Aorta (tissue), 5 donors: Measurements from ENCODE around the gene EXPH5. TPM values are rescaled to one million over a fixed set of nuclear protein-coding genes. Genes with fewer than 3 reads are reported as not detected.

ENCODE experiments used
- ATAC-seq: fragments of 200-7000 bp; cut with Tn5 transposase; one replicate; pipeline ENCODE4 v1.9.1; 2022; ENCODE audit warnings: moderate library complexity; ENCODE audit not compliant: low FRiP score
- DNase-seq, 2 donors: peaks; one replicate each; pipeline ENCODE4 v3.0.0-alpha.2; 2020
- H3K27ac ChIP-seq, 2 donors: one replicate each; pipeline ENCODE4 v1.5.1; 2013; ENCODE audit warnings: low read length in 2 of 2, mild to moderate bottlenecking in 2 of 2, moderate library complexity in 2 of 2, control low read depth in 1 of 2, inconsistent platforms in 1 of 2, low read depth in 1 of 2
- H3K27me3 ChIP-seq, 2 donors: one replicate each; pipeline ENCODE4 v1.6.1; 2013; ENCODE audit warnings: control low read depth in 1 of 2, low read length in 1 of 2, mild to moderate bottlenecking in 1 of 2, moderate library complexity in 1 of 2; ENCODE audit not compliant: insufficient read depth in 2 of 2, control insufficient read depth in 1 of 2
- H3K36me3 ChIP-seq, 2 donors: one replicate each; pipeline ENCODE4 v1.6.1; 2013; ENCODE audit warnings: control low read depth in 1 of 2, low read length in 1 of 2, mild to moderate bottlenecking in 1 of 2; ENCODE audit not compliant: insufficient read depth in 2 of 2, control insufficient read depth in 1 of 2
- H3K4me1 ChIP-seq, 2 donors: one replicate each; pipeline ENCODE4 v1.6.1; 2013; ENCODE audit warnings: low read length in 2 of 2, control low read depth in 1 of 2, mild to moderate bottlenecking in 1 of 2, moderate library complexity in 1 of 2; ENCODE audit not compliant: insufficient read depth in 2 of 2, control insufficient read depth in 1 of 2
- H3K4me3 ChIP-seq, 2 donors: one replicate each; pipeline ENCODE4 v1.5.1; 2013; ENCODE audit warnings: low read length in 2 of 2, control low read depth in 1 of 2, mild to moderate bottlenecking in 1 of 2
- H3K9me3 ChIP-seq: one replicate; pipeline ENCODE4 v1.6.1; 2013; ENCODE audit warnings: mild to moderate bottlenecking, low read length; ENCODE audit not compliant: control insufficient read depth
- WGBS, 2 donors: extraction: QIAGEN DNeasy Blood & Tissue Kit; methylation state at CpG; one replicate each; pipeline ENCODE4 v1.1.7; 2013; 5-methylcytosine and 5-hydroxymethylcytosine counted together
- intact Hi-C, 2 donors: fragments of 100-400 bp; cut with DNase I; formaldehyde crosslinking; loops; one replicate each; pipeline versions ENCODE4 v1.14.2 to v1.15.0; 2022
- polyA plus RNA-seq, 2 donors: library from polyadenylated mRNA; stranded (reverse); fragments of 200-250 nt; gene quantifications; one replicate each; pipeline ENCODE4 v1.2.3, GENCODE V29; 2013
- total RNA-seq, 2 donors: library from RNA; stranded (reverse); fragmentation: NEBNext Ultra II Directional; extraction: Animal tissue kit (Norgen Biotek cat#: 25700); gene quantifications; one replicate each; pipeline ENCODE4 v1.2.1, GENCODE V29; 2021
- donor health status: healthy with polysubstance abuse.
- donor health status: Bipolar disorder and iron deficiency.
- donor health status: DM: no; HTN: no; CAD: no.
- donor health status: DM: no; HTN: no; CAD: no.
- donor health status: DM: yes; HTN: yes; CAD: no.

EXPH5 gene
- total and polyA plus RNA-seq, 4 donors: 0.13 to 4.5 (median 1.2) TPM

DNA sequence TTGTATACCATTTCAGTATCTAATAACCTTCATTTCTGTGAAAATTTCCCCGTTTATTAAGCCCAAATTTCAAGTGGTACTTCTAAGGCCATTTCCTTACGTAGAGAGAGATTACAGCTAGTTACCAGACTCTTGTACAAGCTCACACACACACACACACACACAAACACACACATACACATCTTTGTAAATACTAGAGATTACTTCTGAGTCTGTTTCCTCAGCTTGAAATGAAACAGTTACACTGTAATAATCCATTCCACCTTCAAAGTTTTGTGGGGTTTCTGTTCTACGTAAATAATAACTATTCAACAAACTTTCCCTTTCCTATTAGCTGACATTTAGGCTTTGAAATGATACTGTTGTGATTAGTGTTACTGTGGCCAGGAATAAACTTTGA lies 101.6 kb downstream of the EXPH5 start:
- Histone ChIP-seq H3K4me1 (no peaks in the 10 kb centered on the region), H3K27me3 (no peaks in the 10 kb centered on the region), H3K4me3 (no peak overlapping the region), H3K27ac (no peak overlapping the region), H3K36me3 (peaks cover 2 to 6% of the 10 kb centered on the region in 2 donors), H3K9me3 (no peaks in the 10 kb centered on the region)
- WGBS, 2 donors: 95 to 97% methylated on average over 3 of the region's 3 CpGs
- DNase-seq (no peak), ATAC-seq (no peak)
- intact Hi-C loops: loop anchor here in 1 of 2 donors (10.0 kb wide), 1 partner anchor 267 kb away; the partner anchor contains the start of genes ATM and NPAT

- H3K9me3 ChIP-seq: no peaks in the 10 kb centered on the region
- no peaks in the 10 kb centered on the region for H3K27me3 ChIP-seq
- peaks cover 6 to 12% of the 10 kb centered on the region in 2 donors for H3K36me3 ChIP-seq
- no peak for ATAC-seq
- DNase-seq: no peak
- WGBS, 2 donors: 94 to 96% methylated on average over 3 of the region's 3 CpGs
- no peak overlapping the region for H3K4me3 ChIP-seq
- no peaks in the 10 kb centered on the region for H3K4me1 ChIP-seq
- no peak overlapping the region for H3K27ac ChIP-seq
- intact Hi-C loops: no loop called here
Observed at GRCh38 chr11:108486828-108487227, 106.7 kb downstream of the EXPH5 start.

DNA sequence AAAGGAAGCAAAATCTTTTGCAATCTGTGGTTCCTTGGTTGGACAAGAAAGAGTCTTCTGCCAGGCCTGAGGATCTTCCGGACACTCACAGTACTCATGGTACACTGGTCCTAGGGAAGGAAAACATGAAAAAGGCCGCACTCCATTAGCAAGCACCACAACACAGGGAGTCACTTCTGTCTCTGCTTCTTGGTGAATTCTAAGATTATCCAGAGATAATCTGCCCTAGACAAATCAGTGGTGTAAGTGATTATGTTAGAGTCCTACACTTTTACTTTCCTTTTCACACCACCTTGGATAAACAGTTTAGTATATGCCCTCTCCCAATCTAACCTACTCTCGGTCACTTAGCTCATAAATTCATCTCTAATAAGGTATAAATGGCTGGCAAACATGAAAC lies 107.2 kb downstream of the EXPH5 start:
- intact Hi-C loops: no loop called here
- ATAC-seq: no peak
- no peak for DNase-seq
- peaks cover 6 to 12% of the 10 kb centered on the region in 2 donors for H3K36me3 ChIP-seq
- no peak overlapping the region for H3K4me3 ChIP-seq
- no peaks in the 10 kb centered on the region for H3K9me3 ChIP-seq
- 96 to 99% methylated on average over 3 of the region's 3 CpGs for WGBS, 2 donors
- no peak overlapping the region for H3K27ac ChIP-seq
- no peaks in the 10 kb centered on the region for H3K27me3 ChIP-seq
- no peaks in the 10 kb centered on the region for H3K4me1 ChIP-seq

DNA sequence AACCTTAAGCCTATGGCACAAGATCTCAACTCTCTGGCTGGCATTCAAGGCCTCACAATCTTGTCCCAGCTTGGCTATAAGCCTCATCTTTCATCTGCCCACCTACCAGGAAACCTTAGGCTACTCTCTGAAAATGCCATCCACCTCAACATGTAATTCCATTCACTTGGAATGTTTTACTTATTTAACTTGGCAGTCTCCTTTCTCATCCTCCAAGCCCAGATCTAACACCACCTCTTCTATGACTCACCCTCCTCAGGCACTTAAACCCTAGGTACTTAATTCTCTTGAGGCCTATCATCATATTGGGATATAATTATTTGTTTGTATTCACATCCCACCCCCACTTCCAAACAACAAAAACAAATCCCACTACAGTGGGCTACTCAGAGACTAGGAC lies 110.4 kb downstream of the EXPH5 start:
- no peak for ATAC-seq

DNA sequence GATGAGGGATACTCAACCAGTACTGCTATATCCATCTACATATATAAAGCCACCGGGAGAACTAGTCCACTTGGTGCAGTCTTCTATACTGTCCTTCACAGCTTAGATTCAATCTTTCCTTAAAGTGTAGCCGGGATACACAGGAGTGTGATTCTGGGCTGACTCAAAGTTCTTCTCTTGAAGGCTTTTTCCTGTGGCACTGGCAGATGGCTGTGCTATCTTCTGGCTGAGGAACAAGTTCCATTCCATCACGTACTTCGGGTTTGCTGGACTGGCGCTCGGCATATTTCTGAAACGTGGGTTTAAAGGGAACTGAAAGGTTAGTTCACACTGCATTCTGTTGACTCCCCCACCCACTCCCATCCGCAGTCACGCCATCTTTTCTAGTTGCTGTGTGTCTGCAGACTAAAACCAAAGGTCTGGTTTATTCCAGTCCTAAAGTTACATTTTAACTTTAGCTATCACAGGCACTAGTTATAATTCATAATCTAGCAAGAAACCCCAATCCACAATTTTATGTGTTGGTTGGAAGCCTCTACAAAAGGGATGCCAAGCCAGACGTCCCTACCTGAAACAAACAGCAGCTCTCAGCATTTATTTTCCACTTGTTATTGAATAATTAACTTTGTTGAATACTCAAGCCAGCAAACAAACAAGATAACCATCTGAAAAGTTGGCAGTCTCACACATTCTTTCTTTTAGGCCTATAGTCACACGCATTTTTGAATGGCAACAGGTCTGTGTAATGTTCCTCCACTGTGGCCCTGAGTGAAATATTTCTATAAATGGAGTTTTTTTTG lies 118.7 kb downstream of the EXPH5 start:
- Histone ChIP-seq H3K36me3 (peaks cover 2% of the 10 kb centered on the region in 2 donors), H3K9me3 (no peaks in the 10 kb centered on the region), H3K27ac (no peak overlapping the region), H3K4me3 (no peak overlapping the region), H3K4me1 (no peaks in the 10 kb centered on the region), H3K27me3 (no peaks in the 10 kb centered on the region)
- intact Hi-C loops: no loop called here
- DNase-seq (no peak), ATAC-seq (no peak)
- WGBS, 2 donors: 80 to 81% methylated on average over 11 of the region's 11 CpGs

More for the DNA sequence above, 110.4 kb downstream of the EXPH5 start:
- Histone ChIP-seq H3K36me3 (peaks cover 4 to 10% of the 10 kb centered on the region in 2 donors), H3K4me1 (no peaks in the 10 kb centered on the region), H3K27ac (no peak overlapping the region), H3K4me3 (no peak overlapping the region), H3K9me3 (no peaks in the 10 kb centered on the region), H3K27me3 (no peaks in the 10 kb centered on the region)
- intact Hi-C loops: no loop called here
- no peak for DNase-seq

GRCh38 chr11:108472681-108473080 lies 120.9 kb downstream of the EXPH5 start:
- no peak for ATAC-seq
- intact Hi-C loops: no loop called here
- WGBS, 2 donors: 95 to 96% methylated on average over 1 of the region's 1 CpG

DNA sequence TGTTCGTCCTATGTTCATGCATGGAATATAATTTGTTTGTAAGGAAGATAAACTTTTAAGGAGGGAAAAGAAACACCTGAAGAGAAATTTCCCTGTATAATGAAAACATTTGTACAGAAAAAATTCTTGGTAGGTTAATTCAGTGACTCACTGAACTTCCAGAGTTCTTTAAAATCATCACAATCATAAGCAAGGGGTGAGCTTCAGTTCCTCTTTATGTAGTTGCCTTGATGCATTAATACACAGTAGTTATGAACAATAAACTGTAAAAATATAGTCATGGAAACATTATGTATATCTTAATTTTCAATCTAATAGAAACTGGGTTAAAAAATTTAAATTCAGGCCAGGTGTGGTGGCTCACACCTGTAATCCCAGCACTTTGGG lies 125.1 kb downstream of the EXPH5 start:
- Histone ChIP-seq H3K36me3 (peaks cover 0 to 2% of the 10 kb centered on the region in 2 donors), H3K4me3 (no peak overlapping the region), H3K27ac (no peak overlapping the region), H3K4me1 (peaks cover 0 to 2% of the 10 kb centered on the region in 2 donors), H3K9me3 (no peaks in the 10 kb centered on the region), H3K27me3 (no peaks in the 10 kb centered on the region)
- intact Hi-C loops: loop anchor here in 1 of 2 donors (5.0 kb wide), 1 partner anchor 179 kb away; no protein-coding TSS in a partner anchor
- DNase-seq (no peak), ATAC-seq (no peak)
- 19 to 25% methylated on average over 1 of the region's 1 CpG for WGBS, 2 donors

More at GRCh38 chr11:108472681-108473080, 120.9 kb downstream of the EXPH5 start:
- Histone ChIP-seq H3K9me3 (no peaks in the 10 kb centered on the region), H3K27me3 (no peaks in the 10 kb centered on the region), H3K4me3 (no peak overlapping the region), H3K4me1 (peaks cover 0 to 2% of the 10 kb centered on the region in 2 donors), H3K36me3 (peaks cover 2% of the 10 kb centered on the region in 2 donors), H3K27ac (no peak overlapping the region)
- DNase-seq: no peak

- Histone ChIP-seq H3K36me3 (no peaks in the 10 kb centered on the region), H3K4me1 (peaks cover 0 to 2% of the 10 kb centered on the region in 2 donors), H3K4me3 (peak within 1 kb of the TSS; percentile 22 to 41), H3K9me3 (no peaks in the 10 kb centered on the region), H3K27me3 (no peaks in the 10 kb centered on the region), H3K27ac (peak within 1 kb of the TSS; percentile 91 to 94)
- intact Hi-C loops: loop anchor here (1.0 to 5.0 kb wide), 3 partner anchors 30 to 180 kb away; partner anchors contain the start of gene EXPH5 (in 1 of the 2)
- ATAC-seq: peak; percentile 100
- WGBS, 2 donors: 0% methylated on average over 35 of the region's 35 CpGs
- peak; percentile 96 to 98 for DNase-seq
Observed at GRCh38 chr11:108467091-108467823, 126.3 kb downstream of the EXPH5 start, which contains the start of gene C11orf65. Gene C11orf65, minus strand, starts transcription at chr11:108467529. Its CDS starts 5,970 bp downstream, at chr11:108461559.
